Right lobe of liver (tissue), 4 donors: ENCODE data around the gene CERT1.

Source experiments
- POLR2A ChIP-seq: fragments of 450-650 bp; IDR thresholded peaks from one replicate; pipeline ENCODE4 v1.6.1; 2017; ENCODE audit warnings: antibody characterized with exemption, mild to moderate bottlenecking
- TF ChIP-seq, protein P1 (sequence below), 4 donors: fragments of 200-600 bp in 3 of 4; fragments of 450-650 bp in 1 of 4; IDR thresholded peaks; one replicate each; pipeline versions ENCODE4 v1.5.1 to v1.8.0; 2016 to 2022; ENCODE audit warnings: antibody characterized with exemption in 4 of 4, mild to moderate bottlenecking in 2 of 4
- donor health status: DM: no; HTN: no; CAD: no.
- donor health status: DM: no; HTN: no; CAD: no.
- donor health status: DM: no; HTN: yes; CAD: no.

DNA sequence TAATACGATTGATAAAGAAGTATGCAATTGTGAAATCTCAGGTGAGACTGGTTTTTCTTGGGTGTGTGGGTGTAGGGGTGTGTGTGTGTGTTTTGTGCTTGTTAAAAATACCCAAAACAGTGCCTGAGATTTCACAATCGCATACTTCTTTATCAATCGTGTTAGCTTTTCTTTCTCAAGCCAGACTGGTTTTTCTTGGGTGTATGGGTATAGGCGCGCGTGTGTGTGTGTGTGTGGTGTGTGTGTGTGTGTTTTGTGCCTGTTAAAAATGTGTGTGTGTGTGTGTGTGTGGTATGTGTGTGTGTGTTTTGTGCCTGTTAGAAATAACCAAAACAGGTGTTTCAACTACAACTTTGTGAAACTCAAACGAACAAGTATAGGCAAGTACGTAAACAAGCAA, 53.7 kb downstream of the CERT1 start:
- TF ChIP-seq POLR2A, result no peak
- TF ChIP-seq, protein P1, sequence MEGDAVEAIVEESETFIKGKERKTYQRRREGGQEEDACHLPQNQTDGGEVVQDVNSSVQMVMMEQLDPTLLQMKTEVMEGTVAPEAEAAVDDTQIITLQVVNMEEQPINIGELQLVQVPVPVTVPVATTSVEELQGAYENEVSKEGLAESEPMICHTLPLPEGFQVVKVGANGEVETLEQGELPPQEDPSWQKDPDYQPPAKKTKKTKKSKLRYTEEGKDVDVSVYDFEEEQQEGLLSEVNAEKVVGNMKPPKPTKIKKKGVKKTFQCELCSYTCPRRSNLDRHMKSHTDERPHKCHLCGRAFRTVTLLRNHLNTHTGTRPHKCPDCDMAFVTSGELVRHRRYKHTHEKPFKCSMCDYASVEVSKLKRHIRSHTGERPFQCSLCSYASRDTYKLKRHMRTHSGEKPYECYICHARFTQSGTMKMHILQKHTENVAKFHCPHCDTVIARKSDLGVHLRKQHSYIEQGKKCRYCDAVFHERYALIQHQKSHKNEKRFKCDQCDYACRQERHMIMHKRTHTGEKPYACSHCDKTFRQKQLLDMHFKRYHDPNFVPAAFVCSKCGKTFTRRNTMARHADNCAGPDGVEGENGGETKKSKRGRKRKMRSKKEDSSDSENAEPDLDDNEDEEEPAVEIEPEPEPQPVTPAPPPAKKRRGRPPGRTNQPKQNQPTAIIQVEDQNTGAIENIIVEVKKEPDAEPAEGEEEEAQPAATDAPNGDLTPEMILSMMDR (IDR thresholded peaks at IDR 0.05), result no peak
